Ectodermal cell (in vitro differentiated cells): ENCODE measurements around the gene GRB10.

ENCODE experiments used
- H3K27ac ChIP-seq: 2 replicates; pipeline ENCODE4 v1.7.0; 2013; ENCODE audit warnings: mild to moderate bottlenecking, low read depth, low read length; ENCODE audit not compliant: insufficient read depth, poor library complexity, severe bottlenecking
- H3K27me3 ChIP-seq: 2 replicates; pipeline ENCODE4 v1.7.0; 2013; ENCODE audit warnings: mild to moderate bottlenecking, low read length; ENCODE audit not compliant: insufficient read depth, control insufficient read depth, poor library complexity, severe bottlenecking
- H3K36me3 ChIP-seq: one replicate; pipeline ENCODE4 v1.7.0; 2013; ENCODE audit warnings: low read length; ENCODE audit not compliant: control insufficient read depth, insufficient read depth
- H3K4me1 ChIP-seq: one replicate; pipeline ENCODE4 v1.7.0; 2013; ENCODE audit warnings: low read length; ENCODE audit not compliant: control insufficient read depth, insufficient read depth
- H3K4me3 ChIP-seq: 2 replicates; pipeline ENCODE4 v1.7.0; 2013; ENCODE audit warnings: low read depth, low read length, control low read depth; ENCODE audit not compliant: insufficient read depth
- H3K9me3 ChIP-seq: 2 replicates; pipeline ENCODE4 v1.7.0; 2013; ENCODE audit warnings: mild to moderate bottlenecking, low read length, moderate library complexity; ENCODE audit not compliant: control insufficient read depth
- WGBS, 2 experiments: methylation state at CpG; one replicate each; pipeline ENCODE4 v1.1.7; 2013; ENCODE audit warnings: missing lambda C conversion rate in 2 of 2; 5-methylcytosine and 5-hydroxymethylcytosine counted together

The GRB10 gene

DNA sequence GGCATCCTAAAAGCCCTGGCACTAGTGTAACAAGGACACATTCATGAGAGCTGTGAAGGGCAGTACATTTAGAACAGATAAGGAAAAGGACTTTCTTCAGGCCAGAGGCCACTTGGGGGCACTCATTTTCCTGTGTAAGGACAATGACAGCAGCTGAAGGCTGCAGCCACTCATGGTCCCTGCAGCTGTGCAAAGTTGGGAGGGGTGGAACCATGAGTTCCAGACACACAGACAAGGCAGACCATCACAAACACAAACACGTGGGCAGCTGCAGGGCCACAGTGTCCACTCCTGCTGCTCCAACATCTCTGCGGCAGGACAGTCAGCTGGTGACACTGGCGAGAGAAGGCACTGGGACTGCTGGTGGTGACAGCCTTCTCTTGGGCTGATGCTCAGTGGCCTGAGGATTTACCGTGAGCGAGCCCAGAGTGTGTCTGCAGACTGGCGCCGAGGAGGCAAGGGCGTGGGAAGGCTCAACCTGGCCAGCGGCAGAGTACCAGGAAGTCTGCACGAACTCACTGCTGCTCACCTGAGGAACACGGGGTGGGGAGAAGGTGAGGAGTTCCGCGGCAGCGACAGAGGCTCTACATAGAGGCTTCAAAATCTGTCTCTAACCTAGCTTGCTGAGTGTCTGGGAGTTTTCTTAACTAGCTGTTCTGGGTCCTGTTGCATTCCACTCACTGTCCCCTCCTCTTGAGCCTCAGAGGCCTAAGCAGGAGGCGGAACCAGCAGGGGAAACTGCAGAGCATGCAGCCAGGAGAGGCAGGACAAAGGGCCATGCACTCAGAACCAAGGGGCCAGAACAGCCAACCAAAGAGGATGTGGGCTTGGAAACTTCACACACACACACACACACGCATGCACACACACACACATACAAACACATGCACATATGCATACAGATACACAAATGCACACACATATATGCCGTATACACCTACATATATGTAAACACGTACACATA is 141.0 kb downstream of the GRB10 start:
- Histone ChIP-seq H3K36me3 (no peaks in the 10 kb centered on the region), H3K27me3 (no peaks in the 10 kb centered on the region), H3K27ac (no peak overlapping the region), H3K4me1 (peaks cover 8% of the 10 kb centered on the region), H3K9me3 (peaks cover 2% of the 10 kb centered on the region), H3K4me3 (no peak overlapping the region)
- WGBS, 2 experiments = 85 to 87% methylated on average over 18 of the region's 18 CpGs

DNA sequence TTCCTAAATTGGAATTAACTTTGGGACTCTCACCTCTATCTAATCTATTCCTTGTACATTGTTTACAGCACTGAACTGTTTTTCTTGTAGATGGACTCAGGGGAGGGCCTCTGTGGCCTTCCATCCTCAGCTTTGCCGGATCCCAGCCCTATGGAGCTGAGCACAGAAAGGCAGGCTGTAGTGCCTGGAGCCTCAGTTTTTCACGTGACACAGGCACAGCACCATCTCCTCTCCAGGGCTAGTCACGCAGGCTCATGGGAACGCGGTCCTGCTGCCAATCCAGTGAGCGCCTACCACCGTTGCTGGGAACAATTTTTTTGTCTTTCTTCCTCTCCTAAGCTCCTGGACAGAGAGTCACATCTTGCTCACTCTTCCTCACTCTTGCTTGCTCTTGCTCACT is 141.9 kb downstream of the GRB10 start:
- Histone ChIP-seq H3K27ac (no peak overlapping the region), H3K9me3 (peaks cover 6% of the 10 kb centered on the region), H3K4me1 (peaks cover 8% of the 10 kb centered on the region), H3K27me3 (no peaks in the 10 kb centered on the region), H3K4me3 (no peak overlapping the region), H3K36me3 (no peaks in the 10 kb centered on the region)
- WGBS, 2 experiments = 90 to 97% methylated on average over 7 of the region's 7 CpGs

DNA sequence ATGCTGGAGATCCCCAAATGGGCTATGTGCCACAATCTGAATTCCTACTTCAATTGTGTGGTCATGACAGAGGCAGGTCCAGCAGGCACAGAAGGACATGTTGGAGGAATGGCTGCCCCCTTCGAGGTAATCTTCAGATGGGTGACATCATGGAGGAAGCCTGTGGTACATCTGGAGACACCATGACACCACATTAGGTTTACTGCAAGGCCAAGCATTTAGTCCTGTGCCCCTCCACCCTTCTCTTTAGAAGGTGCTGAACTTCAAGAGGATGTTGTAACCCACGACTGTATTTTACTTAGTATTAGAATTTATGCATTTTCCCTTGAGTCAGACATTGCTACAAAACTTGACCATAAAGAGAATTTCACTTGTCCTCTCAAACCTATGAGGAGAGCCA is 142.4 kb downstream of the GRB10 start:
- no peaks in the 10 kb centered on the region for H3K36me3 ChIP-seq
- H3K4me1 ChIP-seq = peaks cover 8% of the 10 kb centered on the region
- no peak overlapping the region for H3K4me3 ChIP-seq
- H3K27me3 ChIP-seq = no peaks in the 10 kb centered on the region
- no peak overlapping the region for H3K27ac ChIP-seq
- WGBS, 2 experiments = 90 to 93% methylated on average over 2 of the region's 2 CpGs
- peaks cover 6% of the 10 kb centered on the region for H3K9me3 ChIP-seq

DNA sequence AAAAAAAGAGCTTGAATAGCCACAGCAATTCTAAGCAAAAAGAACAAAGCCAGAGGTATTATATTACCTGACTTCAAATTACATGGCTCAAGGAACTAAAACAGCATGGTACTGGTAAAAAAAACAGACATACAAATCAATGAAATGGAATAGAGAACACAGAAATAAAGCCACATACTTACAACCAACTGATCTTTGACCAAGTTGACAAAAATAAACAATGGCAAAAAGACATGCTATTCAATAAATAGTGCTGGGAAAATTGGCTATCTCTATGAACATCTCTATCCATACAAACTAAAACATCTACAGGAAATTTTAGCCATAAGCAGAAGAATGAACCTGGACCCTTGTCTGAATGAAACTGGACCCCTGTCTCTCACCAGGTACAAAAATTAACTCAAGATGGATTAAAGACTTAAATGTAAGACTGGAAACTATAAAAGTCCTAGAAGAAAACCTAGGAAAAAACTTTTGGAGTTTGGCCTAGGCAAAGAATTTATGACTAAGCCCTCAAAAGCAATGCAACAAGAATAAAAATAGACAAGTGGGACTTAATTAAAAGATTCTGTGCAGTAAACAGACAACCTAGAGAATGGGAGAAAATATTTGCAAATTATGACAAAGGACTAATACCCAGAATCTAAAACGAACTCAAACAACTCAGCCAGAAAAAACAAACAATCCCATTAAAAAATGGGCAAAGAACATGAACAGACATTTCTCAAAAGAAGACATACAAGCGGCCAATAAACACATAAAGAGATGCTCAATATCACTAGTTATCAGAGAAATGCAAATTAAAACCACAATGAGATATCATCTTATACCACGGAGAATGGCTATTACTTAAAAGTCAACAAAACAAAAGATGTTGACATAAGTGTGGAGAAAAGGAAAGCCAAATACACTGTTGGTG is 144.7 kb downstream of the GRB10 start:
- H3K27me3 ChIP-seq = no peaks in the 10 kb centered on the region
- H3K4me1 ChIP-seq = peaks cover 8% of the 10 kb centered on the region
- peaks cover 6% of the 10 kb centered on the region for H3K9me3 ChIP-seq
- no peaks in the 10 kb centered on the region for H3K36me3 ChIP-seq
- no peak overlapping the region for H3K27ac ChIP-seq
- H3K4me3 ChIP-seq = no peak overlapping the region
- 80 to 97% methylated on average over 2 to 3 of the region's 3 CpGs for whole genome bisulfite sequencing, 2 experiments

DNA sequence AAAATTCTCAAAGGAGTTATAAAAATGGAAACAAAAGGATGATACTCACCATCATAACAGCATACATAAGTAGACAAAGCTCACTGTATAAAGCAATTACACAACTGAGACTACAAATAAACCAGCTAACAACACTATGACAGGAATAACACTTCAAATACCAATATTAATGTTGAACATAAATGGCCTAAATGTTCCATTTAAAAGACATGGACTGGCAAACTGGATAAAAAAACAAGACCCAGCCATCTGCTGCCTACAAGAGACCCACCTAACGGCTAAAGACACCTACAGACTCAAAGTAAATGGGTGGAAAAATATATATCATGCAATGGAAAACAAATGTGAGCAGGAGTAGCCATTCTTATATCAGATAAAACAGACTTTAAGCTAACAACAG is 148.3 kb downstream of the GRB10 start:
- peaks cover 8% of the 10 kb centered on the region for H3K4me1 ChIP-seq
- H3K9me3 ChIP-seq = peaks cover 6% of the 10 kb centered on the region
- no peak overlapping the region for H3K27ac ChIP-seq
- H3K4me3 ChIP-seq = no peak overlapping the region
- H3K27me3 ChIP-seq = no peaks in the 10 kb centered on the region
- no peaks in the 10 kb centered on the region for H3K36me3 ChIP-seq
- 89% methylated on average over 1 of the region's 1 CpG; no CpG with 5 or more reads in 1 of the 2 experiments for WGBS, 2 experiments

DNA sequence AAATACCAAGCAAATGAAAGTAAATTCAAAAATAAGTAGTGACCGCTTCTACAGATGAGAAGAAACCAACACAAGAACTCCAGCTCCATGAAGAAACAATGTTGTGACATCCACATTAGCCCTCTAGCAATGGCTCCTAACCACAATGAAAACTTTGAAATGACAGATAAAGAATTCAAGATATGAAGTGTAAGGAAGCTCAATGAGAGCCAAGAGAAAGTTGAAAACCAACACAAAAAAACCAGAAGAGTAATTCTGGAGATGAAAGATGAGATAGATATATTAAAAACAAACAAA is 149.3 kb downstream of the GRB10 start:
- no peaks in the 10 kb centered on the region for H3K36me3 ChIP-seq
- no peak overlapping the region for H3K4me3 ChIP-seq
- H3K27me3 ChIP-seq = no peaks in the 10 kb centered on the region
- H3K27ac ChIP-seq = no peak overlapping the region
- peaks cover 12% of the 10 kb centered on the region for H3K4me1 ChIP-seq
- WGBS, 2 experiments = 92 to 100% methylated on average over 1 of the region's 1 CpG
- H3K9me3 ChIP-seq = peaks cover 6% of the 10 kb centered on the region

DNA sequence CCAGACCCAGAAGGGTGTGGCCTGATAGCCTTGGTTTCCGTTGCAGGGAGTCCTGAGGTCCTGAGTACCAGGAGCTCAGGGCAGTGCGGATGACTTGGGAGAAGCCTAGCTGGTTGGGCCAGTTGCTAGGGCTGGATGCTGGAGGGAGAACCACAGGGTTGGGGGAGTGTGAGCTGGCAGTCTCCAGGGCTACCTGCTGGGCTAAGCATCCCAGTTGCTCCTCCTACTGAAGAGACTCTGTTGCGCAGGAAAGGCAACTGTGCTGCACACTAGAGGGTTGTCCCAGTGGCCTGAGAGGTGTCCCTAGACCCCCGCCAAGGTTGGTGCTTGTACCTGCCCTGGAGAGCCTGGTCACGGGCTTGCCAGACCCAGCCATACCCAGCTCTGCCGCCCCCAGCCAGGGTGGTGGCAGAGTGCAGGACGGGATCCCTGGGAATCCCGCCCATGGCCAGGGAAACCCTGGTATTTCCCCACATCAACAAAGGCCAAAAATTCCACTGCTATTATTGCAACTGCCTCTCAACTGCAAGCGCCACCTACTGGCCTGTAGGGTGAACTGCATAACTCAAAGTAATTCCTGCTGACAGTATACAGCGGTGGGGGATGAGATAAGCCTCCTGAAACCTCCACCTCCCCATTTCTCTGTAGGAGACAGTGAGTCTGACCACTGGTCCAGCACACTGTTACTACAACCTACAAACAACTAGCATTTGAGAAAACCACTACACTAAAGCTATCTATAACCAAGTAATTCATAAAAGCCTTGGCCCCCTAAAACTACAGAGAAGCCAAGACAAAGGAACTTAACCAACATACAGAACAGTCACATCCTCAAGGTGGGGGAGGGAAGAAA is 149.9 kb downstream of the GRB10 start:
- 61 to 64% methylated on average over 10 of the region's 10 CpGs for WGBS, 2 experiments
- H3K4me3 ChIP-seq = no peak overlapping the region
- no peaks in the 10 kb centered on the region for H3K27me3 ChIP-seq
- H3K4me1 ChIP-seq = peaks cover 12% of the 10 kb centered on the region
- no peak overlapping the region for H3K27ac ChIP-seq
- no peaks in the 10 kb centered on the region for H3K36me3 ChIP-seq
- H3K9me3 ChIP-seq = peaks cover 6% of the 10 kb centered on the region

DNA sequence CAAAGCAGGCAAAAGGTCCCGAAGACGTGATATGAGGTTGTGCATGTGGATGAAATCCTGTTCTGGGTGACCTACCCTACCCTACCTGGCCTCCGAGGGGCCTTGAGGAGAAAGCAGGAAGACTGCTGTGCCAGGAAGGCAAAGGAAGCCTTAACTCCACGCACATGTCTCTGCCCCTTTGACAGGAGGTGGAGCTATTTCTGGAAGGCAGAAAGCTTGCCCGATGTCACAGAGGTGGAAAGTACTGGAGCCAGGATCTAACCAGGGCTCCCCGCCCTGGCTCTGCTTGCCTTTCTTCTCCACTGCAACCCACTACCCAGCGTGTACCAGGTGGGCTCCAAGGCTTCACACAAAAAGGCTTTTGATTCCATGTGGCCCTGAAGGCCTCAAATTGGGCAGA is 151.1 kb downstream of the GRB10 start:
- WGBS, 2 experiments = 91 to 95% methylated on average over 7 of the region's 7 CpGs
- peaks cover 3% of the 10 kb centered on the region for H3K9me3 ChIP-seq
- peaks cover 12% of the 10 kb centered on the region for H3K4me1 ChIP-seq
- H3K36me3 ChIP-seq = no peaks in the 10 kb centered on the region
- H3K27me3 ChIP-seq = no peaks in the 10 kb centered on the region
- H3K4me3 ChIP-seq = no peak overlapping the region
- H3K27ac ChIP-seq = no peak overlapping the region

DNA sequence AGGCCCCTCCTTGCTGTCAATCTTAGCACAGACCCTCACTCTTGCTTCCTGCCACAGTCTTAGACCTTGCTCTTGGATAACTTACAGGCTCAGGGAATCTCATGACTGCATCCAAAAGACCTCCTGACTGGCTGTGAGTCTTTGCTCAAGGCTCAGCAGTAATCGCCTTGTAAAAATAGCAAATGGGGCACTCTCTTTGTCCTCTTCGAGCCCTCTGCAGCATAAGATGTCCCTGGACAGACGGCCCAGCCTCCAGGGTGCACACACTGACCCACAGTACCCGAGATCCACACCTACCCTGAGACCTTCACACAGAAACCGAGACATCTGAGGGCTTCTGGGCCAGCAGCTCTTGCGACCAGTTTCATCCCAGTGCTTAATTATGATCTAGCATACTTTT is 151.6 kb downstream of the GRB10 start:
- Histone ChIP-seq H3K27me3 (no peaks in the 10 kb centered on the region), H3K27ac (no peak overlapping the region), H3K4me3 (no peak overlapping the region), H3K9me3 (peaks cover under 1% of the 10 kb centered on the region), H3K4me1 (peaks cover 12% of the 10 kb centered on the region), H3K36me3 (no peaks in the 10 kb centered on the region)
- WGBS, 2 experiments = 88 to 94% methylated on average over 6 of the region's 6 CpGs
